DMS53 treated with DMSO at 0.1 percent for 48 hours (cell line): ENCODE data around the gene RALGPS1.

Experiments
- DNase-seq: peaks from one replicate; lab custom pipeline; 2025; ENCODE audit not compliant: unreplicated experiment; lab: John Stamatoyannopoulos, UW

Gene RALGPS1

DNA sequence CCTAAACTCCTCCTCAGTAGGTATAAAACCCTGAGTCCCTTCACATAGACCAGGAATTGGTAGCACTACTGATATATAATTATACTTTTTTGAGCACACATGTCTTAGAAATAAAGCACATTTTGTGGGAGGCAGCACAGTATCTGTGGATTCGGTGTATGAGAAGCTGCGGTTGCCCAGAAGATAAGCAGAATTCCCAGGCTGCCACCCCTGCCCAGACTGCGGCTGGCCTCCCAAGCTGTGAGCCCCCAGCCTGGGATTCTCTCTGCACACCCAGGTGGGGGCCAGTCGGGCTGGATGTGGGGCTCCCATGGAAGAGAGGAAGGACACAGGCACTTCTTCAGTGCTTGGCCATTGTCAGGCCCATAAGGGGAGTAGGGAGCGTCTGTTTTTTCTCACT lies 233.4 kb downstream of the RALGPS1 start:
- no peak for DNase-seq

DNA sequence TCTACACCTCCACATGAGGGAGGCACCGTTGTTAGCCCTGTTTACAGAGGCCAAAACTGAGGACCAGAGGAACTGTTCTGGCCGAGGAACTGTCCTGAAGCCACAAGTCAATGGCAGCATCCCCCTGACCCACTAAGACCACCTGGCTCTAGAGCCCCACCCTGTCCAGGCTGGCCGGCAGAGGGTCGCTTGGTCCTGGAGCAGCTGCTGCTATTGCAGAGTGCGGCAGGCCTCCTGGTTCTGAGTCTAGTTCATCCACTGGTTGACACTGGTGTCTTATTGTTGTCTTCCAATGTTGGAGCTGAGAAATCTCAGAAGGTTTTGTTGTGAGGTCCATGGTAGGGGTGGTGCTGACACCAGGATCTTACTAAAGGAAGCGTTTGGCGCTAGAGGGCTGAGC lies 234.4 kb downstream of the RALGPS1 start:
- DNase-seq, result no peak

DNA sequence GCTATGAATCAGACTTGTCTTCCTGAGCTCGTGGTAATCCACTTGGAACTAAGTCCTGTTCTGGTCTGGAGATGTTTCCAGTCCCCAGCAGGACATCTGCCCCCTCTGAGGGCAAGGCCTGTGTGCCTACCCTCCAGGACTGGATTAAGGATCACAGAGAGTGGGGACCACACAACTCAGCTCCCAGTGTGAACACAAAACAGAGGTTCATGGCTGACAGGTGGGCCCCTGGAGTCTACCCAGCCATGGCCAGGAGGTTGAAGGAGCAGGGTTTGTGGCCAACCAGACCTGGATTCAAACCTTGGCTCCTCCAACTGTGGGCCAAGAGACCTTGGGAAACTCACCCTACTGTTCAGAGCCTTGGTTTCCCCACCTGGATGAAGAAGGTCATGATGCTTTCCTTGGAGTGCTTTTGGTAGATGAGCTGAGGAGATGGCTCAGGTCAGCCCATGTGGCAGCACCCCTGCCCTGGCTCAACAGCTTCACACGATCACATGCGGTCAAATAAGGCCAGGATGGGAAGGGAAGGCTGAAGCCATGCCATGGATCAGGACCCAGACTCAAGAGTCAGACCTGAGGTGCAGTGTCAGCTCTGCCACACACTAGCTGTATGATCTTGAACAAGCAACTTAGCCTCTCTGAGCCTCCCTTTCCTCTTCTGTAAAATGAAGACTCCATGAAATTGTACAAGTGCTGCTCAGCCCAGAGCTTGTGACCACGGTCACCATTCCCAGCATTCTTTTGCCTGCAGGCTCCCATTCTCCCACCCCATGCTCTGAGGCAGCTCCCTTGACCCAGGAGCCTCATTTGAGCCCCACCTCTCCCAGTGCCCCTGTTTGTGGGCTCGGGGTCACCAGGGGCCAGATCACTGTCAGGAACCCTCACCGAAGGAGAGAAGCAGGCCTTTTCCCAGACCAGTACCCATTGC lies 235.1 kb downstream of the RALGPS1 start:
- DNase-seq, result no peak

DNA sequence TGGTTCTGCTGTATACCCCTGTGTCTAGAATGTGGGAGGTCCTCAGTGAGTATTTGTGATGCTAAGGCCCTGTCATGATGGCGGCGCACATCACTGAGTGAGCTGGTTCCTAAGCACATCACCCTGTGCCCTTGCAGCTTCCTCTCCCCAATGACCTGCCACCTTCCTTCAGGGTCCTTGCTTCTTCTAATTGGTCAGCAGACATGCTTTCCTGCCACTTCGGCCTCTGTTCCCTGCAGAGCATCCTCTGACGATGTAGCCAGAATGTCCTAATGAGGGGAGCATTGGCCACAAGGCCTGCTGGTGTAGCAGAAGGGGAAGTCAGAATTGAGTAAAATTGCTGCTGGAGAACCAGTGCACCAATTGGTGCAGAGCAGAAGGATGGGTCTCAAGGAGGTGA lies 238.9 kb downstream of the RALGPS1 start:
- DNase-seq, result no peak

DNA sequence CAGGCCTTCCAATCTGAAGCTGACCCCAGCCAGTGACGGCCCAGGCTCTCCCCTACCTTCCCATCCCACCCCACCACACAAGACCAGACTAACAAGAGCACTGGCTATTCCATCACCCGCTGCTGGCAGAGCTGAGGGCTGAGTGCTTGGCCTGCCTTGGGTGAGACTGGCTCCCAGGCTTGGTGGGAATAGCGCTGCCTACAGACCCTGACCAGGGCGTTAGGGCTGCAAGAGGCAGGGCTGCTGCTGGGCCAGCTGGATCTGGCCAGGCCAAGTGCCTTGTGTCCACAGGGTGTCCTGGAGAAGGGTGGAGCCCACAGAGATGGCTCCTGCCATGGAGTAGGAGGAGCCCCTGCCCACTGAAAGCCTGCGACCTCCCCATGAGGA lies 239.4 kb downstream of the RALGPS1 start:
- no peak for DNase-seq

DNA sequence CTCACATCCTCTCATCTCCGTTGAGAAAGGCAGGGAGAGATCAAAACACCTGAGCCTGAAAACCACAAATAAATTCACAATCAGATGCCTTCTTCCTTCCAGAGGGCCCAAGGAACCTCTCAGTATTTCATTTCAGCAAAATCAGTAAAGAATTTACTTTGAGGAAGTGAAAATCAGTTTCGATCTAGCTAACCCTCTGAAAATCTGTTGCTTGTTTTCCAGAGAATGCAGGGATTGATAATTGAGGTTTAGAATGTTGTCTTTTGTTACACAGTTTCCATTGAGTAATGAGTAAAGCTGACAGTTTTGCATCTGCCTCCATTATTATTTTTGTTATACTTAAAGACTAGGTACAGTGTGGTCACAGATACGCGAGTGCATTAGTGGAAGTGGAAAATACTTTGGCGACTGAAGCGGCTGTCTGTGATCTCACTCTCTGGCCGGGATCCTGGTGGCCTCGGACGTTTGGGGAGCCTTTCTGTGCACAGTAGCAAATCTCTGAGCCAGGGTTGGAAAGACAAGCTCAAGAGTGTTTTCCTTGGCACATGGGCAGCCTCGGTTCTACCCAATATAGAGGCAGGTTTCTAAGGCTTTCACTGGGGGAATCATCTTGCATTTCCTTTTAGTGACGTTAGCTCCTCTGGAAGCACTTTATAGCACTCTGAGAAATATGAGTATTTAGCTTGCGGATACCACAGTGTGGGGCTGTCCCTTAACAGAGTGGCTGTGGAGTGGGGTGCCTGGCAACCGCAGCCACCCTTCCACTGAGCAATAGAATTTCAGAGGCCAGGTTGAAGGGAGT lies 240.0 kb downstream of the RALGPS1 start:
- no peak for DNase-seq

DNA sequence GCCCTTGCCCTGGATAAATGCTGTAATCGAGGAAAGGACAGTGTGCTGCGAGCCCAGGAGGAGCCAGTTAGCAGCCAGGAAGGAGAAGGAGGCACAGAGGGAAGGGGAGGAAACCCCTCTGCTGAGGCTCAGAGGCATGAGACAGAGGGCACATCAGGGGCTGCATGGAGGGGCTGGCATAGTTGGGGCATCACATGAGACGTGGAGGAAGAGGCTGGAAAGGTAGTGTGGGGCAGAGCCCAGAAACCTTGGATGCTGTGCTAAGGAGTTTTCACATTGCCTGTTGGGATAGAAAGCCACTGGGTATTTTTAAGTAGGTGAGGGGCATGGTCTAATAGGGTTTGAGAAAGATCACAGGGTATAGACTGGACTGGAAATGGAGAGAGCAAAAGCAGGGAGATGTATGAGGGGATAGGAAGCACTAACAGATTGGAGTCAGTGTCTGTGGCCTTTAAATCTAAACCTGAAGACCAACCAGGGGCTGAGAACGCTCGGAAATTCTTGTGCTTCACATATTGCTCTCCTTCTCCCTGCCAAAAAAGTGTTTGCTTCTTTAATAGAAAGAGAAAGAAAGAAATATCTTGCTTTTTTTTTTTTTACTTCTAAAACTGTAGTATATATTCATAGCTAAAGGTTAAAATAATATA lies 240.9 kb downstream of the RALGPS1 start:
- no peak for DNase-seq

DNA sequence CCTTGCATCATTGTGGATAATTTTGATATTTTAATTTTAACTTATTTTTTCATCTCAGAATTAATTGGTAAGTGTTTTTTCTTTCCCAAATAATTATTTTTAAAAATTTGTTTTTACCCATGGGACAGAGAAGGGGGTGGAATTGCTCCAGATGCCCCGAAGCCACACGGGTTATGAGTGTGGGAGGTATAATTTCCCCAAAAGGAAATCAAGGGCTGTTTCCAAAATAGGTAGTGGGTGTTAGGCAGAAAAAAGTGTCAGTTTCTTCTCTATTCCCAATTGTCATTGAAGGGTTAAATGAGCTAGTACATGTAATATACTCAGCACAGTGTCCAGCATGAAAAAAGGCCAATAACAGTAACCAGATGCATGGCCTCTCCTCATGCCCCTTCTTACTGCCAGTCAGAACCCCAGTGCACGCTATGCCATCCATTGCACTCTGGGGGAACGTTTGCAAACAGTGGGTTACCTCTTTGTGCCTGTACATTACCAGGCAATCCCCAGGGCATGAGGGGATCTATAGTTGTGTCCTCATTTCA lies 244.3 kb downstream of the RALGPS1 start:
- no peak for DNase-seq

DNA sequence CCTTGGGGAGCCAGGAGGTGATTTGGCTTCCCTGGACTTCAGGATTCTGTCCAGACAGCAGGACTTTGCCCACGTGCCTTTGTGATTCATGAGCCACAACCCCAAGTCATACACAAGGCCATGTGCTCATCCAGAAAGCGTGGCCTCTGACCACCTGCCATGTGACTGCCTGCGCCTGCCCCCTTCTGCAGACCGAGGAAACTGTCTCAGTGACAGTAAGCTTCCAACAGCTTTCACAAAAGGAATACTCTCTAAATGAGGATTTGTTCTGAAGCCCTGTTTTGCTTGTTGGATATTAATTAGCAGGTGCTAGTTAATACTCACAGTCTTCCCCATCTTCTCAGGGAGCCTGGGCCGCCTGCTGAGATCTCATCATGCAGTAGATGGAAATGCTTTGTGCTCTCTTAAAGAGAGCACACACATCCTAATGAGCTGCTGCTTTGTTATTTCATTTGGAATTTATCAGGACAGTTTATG lies 244.8 kb downstream of the RALGPS1 start:
- no peak for DNase-seq

DNA sequence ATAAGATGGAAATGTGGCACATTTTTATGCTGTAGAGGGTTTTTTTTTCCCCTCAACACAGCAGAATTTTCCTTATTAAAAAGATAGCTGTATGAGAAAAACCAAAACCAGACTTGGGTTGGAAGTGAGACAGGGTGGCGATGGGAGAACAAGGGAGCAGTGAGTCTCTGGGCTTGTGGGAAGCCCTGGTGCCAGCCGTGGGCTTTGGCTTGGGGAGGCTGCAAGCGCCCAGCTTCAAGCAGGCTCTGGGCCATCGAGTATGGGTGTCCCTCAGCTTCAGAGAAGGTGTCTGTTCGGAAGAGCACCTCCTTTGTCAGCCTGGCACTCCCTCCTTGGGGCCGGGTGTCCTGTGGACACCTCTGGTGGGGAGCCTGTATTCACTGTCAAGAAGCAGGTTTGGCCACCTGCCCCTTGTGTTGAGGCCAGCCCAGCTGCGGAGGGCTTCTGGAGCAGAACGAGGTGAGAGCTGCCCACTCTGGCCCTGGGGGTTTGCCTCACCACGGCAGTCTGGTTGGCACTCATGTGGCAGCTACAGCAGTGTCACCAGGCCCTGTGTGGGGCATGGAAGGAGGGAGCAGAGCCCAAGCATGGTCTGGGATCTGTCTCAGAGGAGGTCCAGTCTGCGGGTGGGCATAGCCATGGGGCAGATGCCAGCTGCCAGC lies 245.5 kb downstream of the RALGPS1 start:
- DNase-seq, result no peak

DNA sequence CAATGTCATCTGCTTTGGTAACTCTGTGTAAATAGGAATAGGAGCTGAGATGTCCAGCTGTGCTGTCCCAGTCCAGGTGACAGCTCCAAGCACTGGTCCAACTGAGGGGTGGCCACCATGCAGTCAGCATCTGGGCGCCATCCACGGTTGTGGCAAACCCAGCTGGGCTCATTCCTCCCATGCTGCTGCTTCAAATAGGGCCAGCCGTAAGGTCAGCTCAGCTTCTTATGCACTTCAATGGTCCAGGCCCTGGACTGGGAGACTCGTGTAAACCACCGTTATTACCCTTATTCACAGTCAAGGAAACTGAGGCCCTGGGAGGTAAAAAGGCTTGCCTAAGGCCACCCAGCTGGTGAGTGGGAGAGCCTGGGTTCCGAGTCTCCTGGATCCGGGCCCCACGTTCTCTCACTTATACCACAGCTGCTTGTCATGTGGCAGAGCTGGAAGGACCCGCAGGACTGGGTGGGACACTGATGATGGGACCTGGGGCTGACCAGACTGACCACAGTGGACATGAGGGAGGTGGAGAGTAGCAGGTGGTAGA lies 246.6 kb downstream of the RALGPS1 start:
- no peak for DNase-seq

DNA sequence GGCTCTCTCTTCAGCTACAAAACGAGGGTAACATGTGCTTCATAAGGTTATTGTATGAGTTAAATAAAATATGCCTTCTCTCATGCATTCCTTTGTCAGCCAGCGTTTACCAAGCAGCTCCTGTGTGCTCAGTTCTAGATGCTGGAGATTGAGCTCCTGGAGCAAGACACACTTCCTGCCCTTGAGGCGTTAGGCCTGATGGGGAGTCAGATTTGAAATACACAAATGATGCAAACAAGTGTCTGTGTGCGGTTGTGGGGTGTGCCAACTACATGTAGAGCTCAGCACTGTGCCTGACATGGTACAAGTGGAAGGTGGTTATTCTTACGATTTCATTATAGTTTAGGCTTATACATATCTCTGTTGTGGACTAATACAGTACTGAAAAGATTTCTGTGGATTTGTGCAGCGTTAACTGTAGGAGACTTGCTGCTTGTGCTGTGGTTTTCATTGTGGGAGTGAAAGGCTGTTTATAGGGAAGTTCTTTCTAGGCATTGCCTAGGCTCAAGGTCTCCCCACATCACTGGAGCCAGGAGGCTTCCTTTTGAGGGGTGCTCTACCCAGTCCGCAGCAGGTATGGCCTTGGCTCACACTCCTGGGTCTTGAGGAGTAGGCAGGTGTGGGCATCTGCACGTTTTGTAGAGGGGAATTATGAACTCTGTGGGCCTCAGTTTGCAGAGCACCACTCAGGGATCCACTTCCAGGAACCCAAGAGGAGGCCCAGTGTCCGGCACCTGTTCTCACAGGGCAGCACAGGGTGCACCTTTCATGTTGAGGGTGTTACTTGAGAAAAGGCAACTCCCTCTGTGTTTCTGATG lies 247.7 kb downstream of the RALGPS1 start:
- DNase-seq, result no peak

DNA sequence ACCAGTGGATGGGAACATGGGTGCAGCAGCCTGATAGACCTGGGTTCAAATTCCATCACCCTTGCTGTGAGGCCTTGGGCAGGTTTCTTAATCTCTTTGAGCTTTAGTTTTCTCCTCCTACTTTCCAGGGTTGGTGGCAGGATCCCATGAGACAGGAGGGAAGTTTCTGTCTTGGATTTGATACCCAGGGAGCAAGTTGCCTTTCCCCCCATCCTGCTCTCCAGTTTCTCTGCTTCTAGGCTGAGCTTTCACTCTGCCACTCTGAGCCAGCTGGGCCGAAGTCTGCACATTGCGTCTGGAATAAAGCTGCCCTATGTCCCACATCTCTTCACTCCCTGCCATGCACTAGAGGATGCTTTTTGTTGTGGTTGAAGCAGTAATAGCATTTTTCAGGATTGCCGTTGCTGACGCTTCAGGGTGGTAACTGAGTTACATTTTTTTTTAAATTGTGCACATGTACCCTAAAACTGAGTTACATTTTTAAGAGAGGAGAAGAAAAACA lies 248.3 kb downstream of the RALGPS1 start:
- DNase-seq, result no peak

DNA sequence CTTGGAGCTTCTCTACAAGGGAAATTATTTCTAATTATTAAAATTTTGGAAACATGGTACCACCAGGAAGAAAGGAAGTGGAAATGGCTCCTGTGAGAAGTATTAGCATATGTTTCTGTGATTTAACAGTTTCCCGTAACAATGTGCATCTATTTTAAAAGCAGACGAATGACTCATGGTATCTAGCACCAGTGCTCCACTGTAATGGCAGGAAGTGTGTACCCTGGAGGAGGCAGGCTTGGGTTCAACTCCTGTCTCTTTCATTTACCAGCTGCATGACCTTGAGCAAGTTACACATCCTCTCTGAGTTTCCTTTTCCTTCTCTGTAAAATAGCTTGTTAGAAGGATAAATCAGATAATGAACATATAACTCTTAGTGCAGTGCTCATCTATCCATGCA lies 248.8 kb downstream of the RALGPS1 start:
- no peak for DNase-seq

DNA sequence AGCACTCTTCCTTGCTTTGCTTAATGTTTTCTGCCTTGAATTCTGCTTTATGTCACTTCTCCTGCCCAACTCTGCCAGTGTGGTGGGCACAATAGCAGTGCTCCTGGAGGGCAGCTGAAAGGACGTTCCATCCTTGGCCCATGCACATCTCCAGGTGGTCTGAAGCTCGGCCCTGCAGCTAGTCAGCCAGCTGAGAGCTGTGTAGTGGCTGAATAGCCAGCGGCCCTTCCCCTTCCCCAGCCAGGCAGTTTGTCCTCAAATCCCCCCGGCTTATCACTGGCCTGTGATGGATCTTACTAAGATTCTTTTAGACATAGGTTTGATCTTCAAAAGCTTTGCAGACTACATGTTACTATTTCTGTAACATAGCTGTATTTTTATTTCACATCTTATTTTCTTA lies 250.5 kb downstream of the RALGPS1 start:
- no peak for DNase-seq

DNA sequence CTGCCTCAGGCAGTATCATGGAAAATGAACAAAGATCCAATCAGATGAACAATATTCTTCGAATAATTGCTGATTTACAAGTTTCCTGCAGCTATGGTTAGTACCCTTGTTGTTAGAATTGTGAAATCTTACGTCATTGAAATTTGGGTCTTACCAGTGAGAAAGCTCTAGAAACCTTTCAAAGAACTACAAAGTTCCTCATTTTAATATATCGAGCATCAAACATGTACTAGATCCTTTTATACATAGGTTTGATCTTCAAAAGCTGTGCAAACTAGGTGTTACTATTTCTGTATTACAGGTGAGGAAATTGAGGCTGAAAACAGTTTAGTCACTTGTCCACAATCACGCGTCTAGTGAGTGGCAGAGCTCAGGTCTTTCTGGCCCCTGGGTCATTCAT lies 251.5 kb downstream of the RALGPS1 start:
- no peak for DNase-seq

DNA sequence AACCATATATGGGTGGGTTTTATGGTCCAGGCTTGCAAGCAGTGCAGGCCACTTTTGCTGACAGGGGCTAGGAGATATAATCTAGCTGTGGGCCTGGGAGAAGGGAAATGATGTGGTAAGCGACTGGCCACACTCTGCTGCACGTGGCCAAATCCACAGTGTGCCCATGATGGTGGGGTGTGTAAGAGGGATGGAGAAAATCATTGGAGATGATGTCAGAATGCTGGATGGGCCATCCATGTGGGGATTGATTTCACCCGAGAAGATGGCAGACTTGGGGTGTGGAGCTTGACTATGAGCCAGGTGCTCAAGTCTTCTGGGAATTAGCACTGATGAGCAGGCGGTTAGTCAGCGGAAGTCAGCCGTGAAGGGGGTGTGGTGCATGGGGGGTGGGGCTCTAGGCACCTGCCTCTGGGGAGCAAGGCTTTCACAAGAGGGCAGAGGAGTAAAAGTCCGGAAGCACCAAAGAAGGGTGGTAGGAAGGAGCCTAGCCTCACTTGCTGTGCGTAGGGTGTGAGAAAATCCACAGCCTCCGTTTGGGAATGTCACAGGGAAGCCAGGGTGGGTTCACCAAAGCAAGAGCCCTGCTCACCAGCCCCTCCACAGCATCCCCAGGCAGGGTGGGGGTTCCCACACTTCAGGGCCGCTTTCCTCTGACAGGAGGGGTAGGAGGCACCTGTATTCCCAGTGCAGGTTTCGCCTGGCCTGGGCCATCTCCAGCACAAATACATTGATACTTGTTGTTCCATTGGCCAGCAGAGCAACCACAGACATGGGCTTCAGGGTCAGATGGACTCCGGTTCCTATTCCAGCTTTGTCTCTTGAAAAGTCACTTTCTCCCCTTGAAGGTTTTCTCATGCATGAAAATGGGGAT lies 252.3 kb downstream of the RALGPS1 start:
- no peak for DNase-seq

DNA sequence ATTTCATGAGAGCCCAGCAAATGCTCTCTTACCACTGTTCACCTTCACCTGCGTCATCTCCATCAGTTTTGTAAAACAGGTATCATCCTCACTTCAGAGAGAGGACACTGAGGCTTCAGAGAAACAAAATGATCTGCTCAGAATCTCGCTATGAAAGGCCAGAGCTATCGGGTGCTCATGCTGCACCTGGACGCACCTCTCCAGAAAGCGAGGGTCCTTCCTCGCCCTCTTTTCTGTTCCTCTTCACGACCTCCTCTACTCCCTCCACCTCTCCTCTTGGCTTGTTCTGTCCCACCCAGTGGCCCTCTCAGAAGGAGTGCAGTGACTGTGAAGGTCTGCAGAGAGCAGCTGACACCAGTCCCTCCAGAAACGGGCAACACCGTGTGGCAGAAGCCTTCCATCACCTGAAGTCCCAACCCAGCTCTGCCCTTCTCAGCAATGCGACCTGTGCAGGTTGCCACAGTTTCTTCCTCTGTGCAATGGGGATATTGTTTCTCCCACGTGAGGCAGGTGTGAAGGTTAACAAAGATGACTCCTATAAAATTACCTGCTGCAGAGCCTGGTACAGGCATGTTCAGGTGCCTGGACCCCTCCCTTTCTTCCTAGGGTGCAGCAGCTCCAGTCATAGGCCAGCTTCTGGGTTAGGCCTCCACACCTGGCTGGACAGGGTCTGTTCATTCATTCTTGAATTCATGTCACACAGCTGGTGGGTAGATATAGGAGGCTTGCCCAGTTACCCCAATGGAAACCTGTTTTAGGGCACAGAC lies 253.2 kb downstream of the RALGPS1 start:
- no peak for DNase-seq
